Activated T-cell treated with anti-CD3 and anti-CD28 coated beads, Interleukin-2, amount 50 U/mL, for 1 hour (primary cell): ENCODE data around the gene TTLL6.

Experiments used
- DNase-seq: peaks from one replicate; pipeline ENCODE4 v3.0.0-alpha.2; 2020

Gene TTLL6

DNA sequence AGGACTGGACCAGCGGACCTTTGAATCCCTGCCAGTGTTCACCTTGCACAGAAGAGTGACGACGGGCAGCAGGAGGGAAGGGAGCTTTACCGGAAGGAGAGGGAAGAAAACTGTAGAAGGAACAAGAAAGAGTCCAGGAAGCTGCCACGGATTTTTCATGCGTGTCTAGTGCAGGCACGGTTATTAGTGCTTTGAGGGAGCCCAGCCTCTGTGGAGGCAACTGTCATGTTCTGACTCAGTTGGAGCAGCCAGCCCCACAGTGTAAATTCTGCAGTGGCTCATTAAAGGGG is 82.0 kb downstream of the TTLL6 start:
- no peak for DNase-seq

GRCh38 chr17:48734333-48735061 is 82.5 kb downstream of the TTLL6 start:
- DNase-seq, result no peak

GRCh38 chr17:48733632-48734328 is 83.2 kb downstream of the TTLL6 start:
- DNase-seq, result no peak

DNA sequence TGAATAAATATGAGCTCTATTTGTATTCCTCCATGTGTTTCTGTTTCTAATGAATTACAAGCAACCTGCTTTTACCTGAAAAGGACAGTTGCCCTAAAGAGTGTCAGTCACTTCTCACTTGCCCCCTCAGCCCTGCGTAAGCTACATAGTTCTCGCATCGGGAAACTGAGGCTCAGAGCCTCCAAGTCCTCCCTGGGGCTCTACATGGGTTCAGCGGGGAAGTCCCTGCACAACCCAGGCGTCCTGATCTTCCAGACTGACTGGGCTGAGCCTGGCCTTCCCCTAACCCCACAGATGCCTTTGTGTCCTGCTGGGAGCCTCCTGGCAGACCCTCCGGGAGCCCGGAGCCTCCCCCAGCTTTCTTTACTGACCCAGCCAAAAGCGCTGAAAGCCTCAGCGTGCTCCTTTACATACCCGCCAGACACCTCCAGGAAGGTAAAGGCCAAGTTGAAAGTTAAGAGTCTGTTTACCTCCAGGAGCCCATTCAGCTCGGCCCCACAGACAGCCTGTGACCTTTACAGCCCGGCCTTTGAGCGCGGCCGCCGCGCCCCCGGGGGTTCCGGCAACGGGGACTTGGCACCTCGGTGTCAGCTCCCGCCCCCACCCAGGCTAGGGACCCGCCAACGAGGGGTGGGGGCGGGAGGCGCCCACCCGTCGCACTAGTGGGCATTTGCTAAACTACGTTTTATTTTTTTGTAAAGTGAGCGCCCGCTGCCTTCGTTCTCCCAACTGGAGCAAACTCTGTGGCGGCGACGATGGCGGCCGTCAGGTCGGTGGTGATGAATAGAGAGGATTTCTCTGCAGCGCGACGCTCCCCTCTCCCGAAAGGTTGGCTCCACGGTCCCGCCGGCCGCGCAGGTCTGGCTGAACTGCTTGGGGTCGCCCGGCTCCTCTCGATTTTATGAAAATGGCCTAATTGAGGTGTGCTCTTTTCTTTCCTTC is 84.1 kb downstream of the TTLL6 start:
- no peak for DNase-seq

DNA sequence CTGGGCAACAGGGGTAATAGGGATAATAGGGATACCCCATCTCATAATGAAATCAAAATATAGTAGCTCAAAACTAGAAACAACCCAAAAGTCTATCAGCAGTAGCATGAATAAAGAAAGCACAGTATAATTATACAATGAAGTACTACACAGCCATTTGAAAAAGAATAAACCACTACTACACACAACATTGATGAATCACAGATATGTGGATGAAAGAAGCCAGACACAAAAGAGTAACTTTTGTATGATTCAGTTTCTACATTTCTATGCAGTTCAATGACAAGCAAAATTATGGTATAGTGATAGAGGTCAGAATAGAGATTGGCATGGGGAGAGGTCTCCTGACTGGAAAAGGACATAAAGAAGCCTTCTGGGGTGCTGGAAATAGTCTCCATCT is 85.7 kb downstream of the TTLL6 start:
- DNase-seq, result no peak

GRCh38 chr17:48730240-48730550 is 86.8 kb downstream of the TTLL6 start:
- no peak for DNase-seq

GRCh38 chr17:48729335-48730239 is 87.4 kb downstream of the TTLL6 start:
- DNase-seq, result no peak

GRCh38 chr17:48728232-48729231 is 88.5 kb downstream of the TTLL6 start, which contains the start of gene HOXB13:
Gene HOXB13 (minus strand): TSS chr17:48728750. CDS start chr17:48728593, 157 bp downstream.
- no peak for DNase-seq

DNA sequence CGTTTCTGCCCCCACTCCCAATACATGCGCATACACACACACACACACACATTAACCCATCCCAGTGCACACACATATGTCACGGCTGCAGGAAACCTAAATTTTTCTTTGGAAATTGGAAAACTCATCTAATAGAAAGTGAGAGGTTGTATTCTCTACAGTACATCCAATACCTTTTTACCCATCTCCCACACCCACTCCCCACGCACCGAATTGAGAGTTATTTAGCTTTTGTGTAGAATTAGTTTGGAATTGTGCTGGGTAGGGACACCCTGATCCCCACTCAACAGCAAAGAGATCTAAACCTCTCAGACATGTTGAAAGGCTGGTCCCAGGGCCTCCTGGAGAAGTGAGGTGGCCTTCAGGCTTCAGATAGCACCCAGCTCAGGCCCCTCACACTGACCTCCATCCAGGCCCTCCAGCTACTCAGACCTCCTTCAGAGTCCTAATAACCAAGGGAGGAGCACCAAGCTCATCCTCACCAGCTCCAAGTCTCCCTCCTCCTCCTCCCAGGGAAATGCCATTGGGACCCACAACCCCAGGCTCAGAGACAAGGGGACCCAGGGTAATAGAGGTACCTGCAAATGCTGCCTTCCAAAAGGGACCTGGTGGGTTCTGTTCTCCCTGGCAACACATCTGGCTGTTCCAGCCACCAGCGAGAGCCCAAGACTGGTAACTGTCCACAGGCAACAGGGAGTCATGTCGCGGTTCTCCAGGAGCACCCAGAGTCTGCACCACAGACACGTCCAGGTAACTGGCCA is 89.4 kb downstream of the TTLL6 start:
- DNase-seq, result no peak

GRCh38 chr17:48726916-48727286 is 90.1 kb downstream of the TTLL6 start:
- no peak for DNase-seq

DNA sequence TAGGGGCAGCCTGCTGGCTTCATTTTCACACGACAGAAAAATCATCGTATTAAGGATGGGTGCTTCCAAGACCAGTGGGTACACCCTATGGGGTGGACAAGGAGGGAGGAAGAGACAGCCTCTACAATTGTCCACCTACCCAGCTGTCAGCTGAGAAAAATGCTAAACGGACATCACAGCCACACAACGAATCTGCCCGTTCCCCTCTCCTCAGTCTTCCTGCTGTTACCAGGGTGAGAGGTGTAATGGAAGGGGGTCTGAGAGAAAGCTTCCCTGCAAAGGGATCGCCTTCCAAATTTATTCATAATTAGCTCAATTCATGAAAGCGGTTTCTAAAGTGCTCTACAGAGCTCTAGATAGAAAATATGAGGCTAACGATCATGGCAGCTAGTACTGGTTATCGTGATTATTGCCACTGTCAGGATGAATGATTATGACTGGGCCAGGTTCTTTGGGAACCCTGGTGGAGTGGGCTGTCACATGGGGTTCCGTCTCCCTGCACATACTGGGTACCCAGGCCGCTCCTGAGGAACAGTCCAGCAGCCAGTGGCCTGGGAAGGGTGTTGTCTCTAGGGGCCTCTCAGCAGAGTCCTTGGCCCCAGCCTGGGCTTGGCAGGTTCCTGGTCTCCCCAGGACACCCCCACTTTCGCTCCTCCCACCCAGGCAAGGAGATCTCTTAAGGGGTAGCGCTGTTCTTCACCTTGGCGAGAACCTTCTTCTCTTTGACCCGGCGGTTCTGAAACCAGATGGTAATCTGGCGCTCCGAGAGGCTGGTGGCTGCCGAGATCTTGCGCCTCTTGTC is 90.7 kb downstream of the TTLL6 start:
- DNase-seq, result no peak

DNA sequence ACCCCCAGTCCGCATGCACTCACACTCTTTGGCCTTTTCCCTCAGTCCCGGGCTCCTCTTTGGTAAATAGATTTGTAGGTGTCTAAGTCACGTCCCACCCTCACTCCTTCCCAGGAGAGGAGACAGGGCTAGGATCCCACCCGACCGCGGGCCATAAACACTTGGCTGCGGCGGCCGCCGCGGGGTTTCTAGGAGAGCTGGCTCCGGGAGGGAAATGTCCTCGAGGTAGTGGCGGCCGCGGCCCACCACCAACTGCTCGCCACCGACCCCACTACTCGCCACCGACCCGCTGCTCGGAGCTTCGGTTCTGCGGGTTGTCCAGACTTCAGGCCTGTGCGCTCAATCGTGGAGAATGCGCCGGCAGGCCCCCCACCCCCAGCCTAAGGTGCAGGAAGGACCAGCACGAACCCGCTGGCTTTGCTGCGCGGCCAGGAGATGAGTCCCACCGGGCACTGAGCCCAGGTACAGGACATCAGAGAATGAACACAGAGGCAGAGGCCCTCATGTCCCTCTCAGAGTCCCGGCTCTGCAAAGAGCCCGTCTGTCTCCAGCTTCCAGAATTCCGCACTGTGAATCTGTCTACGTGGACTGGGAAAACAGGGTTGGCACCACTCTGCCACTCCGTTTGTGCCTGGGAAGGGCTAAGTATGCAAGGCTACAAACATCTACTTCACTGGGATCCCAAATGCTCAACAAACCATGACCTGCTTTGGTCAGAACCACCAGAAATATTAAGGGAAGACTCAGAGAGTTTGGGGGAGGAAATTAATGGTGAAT is 91.6 kb downstream of the TTLL6 start:
- no peak for DNase-seq

- DNase-seq, result no peak
Observed at GRCh38 chr17:48725004-48725287, 92.1 kb downstream of the TTLL6 start.

DNA sequence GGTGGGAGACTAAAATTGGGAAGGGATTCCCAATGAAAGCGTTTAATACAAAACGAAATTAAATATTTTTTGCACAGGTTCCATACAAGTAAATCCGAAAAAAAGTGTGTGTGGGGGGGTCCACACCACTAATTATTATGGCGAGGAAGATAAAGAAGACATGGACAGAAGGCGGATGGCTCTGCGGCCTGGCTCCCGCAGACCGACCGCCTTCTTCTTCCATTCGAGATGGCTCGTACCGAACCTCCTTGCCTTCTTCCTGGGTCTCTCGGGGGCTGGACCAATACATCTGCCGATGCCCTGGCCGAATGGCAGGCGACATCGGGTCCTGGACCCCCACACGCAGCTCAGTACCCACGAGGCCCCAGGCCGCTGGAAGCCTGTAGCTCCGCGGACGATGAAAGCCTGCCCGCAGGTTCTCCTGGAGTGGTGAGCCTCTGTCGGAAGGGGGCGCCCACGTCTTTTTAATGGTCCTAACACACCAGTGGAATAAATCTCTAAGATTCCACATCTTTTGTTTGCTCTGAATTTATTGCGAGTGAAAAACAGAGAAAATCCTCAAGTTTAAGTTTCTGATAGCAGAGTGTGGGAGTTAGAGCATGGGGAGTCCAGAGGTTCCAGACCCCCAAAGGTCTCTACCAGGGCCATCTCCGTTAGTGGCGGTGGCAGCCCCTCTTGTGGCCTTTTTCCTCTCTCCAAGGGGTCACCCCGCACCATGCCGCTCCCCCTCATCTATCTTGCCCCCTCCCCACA is 92.6 kb downstream of the TTLL6 start:
- peak; percentile 77 for DNase-seq

GRCh38 chr17:48723423-48724250 is 93.4 kb downstream of the TTLL6 start:
- no peak for DNase-seq

- DNase-seq, result no peak
Observed at GRCh38 chr17:48722915-48723422, 94.1 kb downstream of the TTLL6 start, which contains the start of gene PRAC2. Gene PRAC2 (plus strand): TSS chr17:48723185. CDS start chr17:48724411, 1,226 bp downstream.
